ENCODE measurements around the gene CARD19.
A peak's percentile ranks its signal among the peaks of the same experiment; 100 is the strongest.

The CARD19 gene

GRCh38 chr9:93081931-93082330 lies 14.1 kb upstream of the CARD19 start:
- no peaks in the 10 kb centered on the region for H3K27me3 ChIP-seq
- 0 out of 22 replicates have a peak overlapping the region, but pooled peaks of 1 of the 11 experiments have one; percentile 10 for H3K27ac ChIP-seq
- peaks cover 29 to 72% (median 59%) of the 10 kb centered on the region in 11 experiments for H3K36me3 ChIP-seq
- TF ChIP-seq Cebpa-rat (IDR thresholded peaks at IDR 0.05): no peak
- H3K9ac ChIP-seq: no peak overlapping the region
- H3K9me3 ChIP-seq (replicated peaks in 1 of 11): peaks cover 0 to 10% (median 5%) of the 10 kb centered on the region in 11 experiments; a peak in 8 of 22 replicates
- no peak overlapping the region for H3K4me3 ChIP-seq
- peak overlapping the region in 2 of 11 experiments; percentile 6 to 24; a peak in 3 of 22 replicates for H3K4me2 ChIP-seq
- peaks cover 15 to 51% (median 37%) of the 10 kb centered on the region in 10 experiments for H3K4me1 ChIP-seq
- no peaks in the 10 kb centered on the region for H4K20me1 ChIP-seq

GRCh38 chr9:93082841-93083411 lies 13.1 kb upstream of the CARD19 start:
- TF ChIP-seq Cebpa-rat (IDR thresholded peaks at IDR 0.05): no peak
- peaks cover 0 to 10% (median 5%) of the 10 kb centered on the region in 11 experiments; a peak in 8 of 22 replicates for H3K9me3 ChIP-seq (replicated peaks in 1 of 11)
- peak overlapping the region; percentile 3 to 60 (median 37); a peak in 15 of 22 replicates for H3K9ac ChIP-seq
- peaks cover 29 to 70% (median 52%) of the 10 kb centered on the region in 11 experiments for H3K36me3 ChIP-seq
- H3K27ac ChIP-seq: peak overlapping the region; percentile 2 to 69 (median 52); a peak in 19 of 22 replicates
- H3K4me3 ChIP-seq: no peak overlapping the region
- H4K20me1 ChIP-seq: no peaks in the 10 kb centered on the region
- H3K27me3 ChIP-seq: no peaks in the 10 kb centered on the region
- peak overlapping the region; percentile 50 to 70 (median 64) for H3K4me2 ChIP-seq
- peaks cover 25 to 57% (median 38%) of the 10 kb centered on the region in 10 experiments for H3K4me1 ChIP-seq

GRCh38 chr9:93083592-93084470 lies 12.2 kb upstream of the CARD19 start:
- H3K27ac ChIP-seq: peak overlapping the region in 6 of 11 experiments; percentile 13 to 69 (median 34); a peak in 6 of 22 replicates

GRCh38 chr9:93084471-93084881 lies 11.5 kb upstream of the CARD19 start:
- 0 out of 22 replicates have a peak overlapping the region, but pooled peaks of 1 of the 11 experiments have one; percentile 69 for H3K4me2 ChIP-seq
- no peaks in the 10 kb centered on the region for H4K20me1 ChIP-seq
- H3K27me3 ChIP-seq: no peaks in the 10 kb centered on the region
- H3K9ac ChIP-seq: no peak overlapping the region
- H3K36me3 ChIP-seq: peaks cover 28 to 61% (median 42%) of the 10 kb centered on the region in 11 experiments
- peak overlapping the region in 1 of 11 experiments; percentile 67; a peak in 2 of 22 replicates for H3K27ac ChIP-seq
- peaks cover 0 to 20% (median 9%) of the 10 kb centered on the region in 11 experiments; a peak in 13 of 22 replicates for H3K9me3 ChIP-seq (replicated peaks in 1 of 11)
- H3K4me3 ChIP-seq: no peak overlapping the region
- peaks cover 27 to 60% (median 42%) of the 10 kb centered on the region in 10 experiments for H3K4me1 ChIP-seq
- no peak for TF ChIP-seq Cebpa-rat (IDR thresholded peaks at IDR 0.05)

More at GRCh38 chr9:93083592-93084470, 12.2 kb upstream of the CARD19 start:
- Histone ChIP-seq H4K20me1 (no peaks in the 10 kb centered on the region), H3K4me1 (peaks cover 27 to 59% (median 41%) of the 10 kb centered on the region in 10 experiments), H3K9me3 (replicated peaks in 1 of 11) (peaks cover 0 to 13% (median 7%) of the 10 kb centered on the region in 11 experiments; a peak in 9 of 22 replicates), H3K27me3 (no peaks in the 10 kb centered on the region), H3K36me3 (peaks cover 28 to 68% (median 46%) of the 10 kb centered on the region in 11 experiments), H3K4me2 (peak overlapping the region in 9 of 11 experiments; percentile 54 to 70 (median 64); a peak in 17 of 22 replicates), H3K9ac (peak overlapping the region in 6 of 11 experiments; percentile 3 to 60 (median 26); a peak in 3 of 22 replicates), H3K4me3 (no peak overlapping the region)
- no peak for TF ChIP-seq Cebpa-rat (IDR thresholded peaks at IDR 0.05)

GRCh38 chr9:93085676-93086075 lies 10.3 kb upstream of the CARD19 start:
- peaks cover 0 to 32% (median 10%) of the 10 kb centered on the region in 11 experiments; a peak in 19 of 22 replicates for H3K9me3 ChIP-seq (replicated peaks in 1 of 11)
- peaks cover 27 to 62% (median 47%) of the 10 kb centered on the region in 10 experiments for H3K4me1 ChIP-seq
- peaks cover 26 to 52% (median 39%) of the 10 kb centered on the region in 11 experiments for H3K36me3 ChIP-seq
- TF ChIP-seq Cebpa-rat (IDR thresholded peaks at IDR 0.05): no peak
- no peaks in the 10 kb centered on the region for H3K27me3 ChIP-seq
- H3K4me2 ChIP-seq: no peak overlapping the region
- H3K4me3 ChIP-seq: no peak overlapping the region
- H3K9ac ChIP-seq: no peak overlapping the region
- H4K20me1 ChIP-seq: no peaks in the 10 kb centered on the region
- no peak overlapping the region for H3K27ac ChIP-seq

- Histone ChIP-seq H3K27me3 (no peaks in the 10 kb centered on the region), H3K4me2 (peak overlapping the region in 3 of 11 experiments; percentile 14 to 87 (median 26); a peak in 1 of 22 replicates), H4K20me1 (no peaks in the 10 kb centered on the region), H3K9me3 (replicated peaks in 1 of 11) (peaks cover 5 to 41% (median 15%) of the 10 kb centered on the region in 11 experiments; a peak in 21 of 22 replicates), H3K27ac (peak overlapping the region in 3 of 11 experiments; percentile 4 to 42 (median 18); a peak in 2 of 22 replicates), H3K9ac (no peak overlapping the region), H3K4me1 (peaks cover 28 to 68% (median 57%) of the 10 kb centered on the region in 10 experiments), H3K36me3 (peaks cover 21 to 44% (median 34%) of the 10 kb centered on the region in 11 experiments), H3K4me3 (no peak overlapping the region)
- no peak for TF ChIP-seq Cebpa-rat (IDR thresholded peaks at IDR 0.05)
These were observed 9.4 kb upstream of the CARD19 start for GRCh38 chr9:93086447-93087224.

- TF ChIP-seq Cebpa-rat (IDR thresholded peaks at IDR 0.05): no peak
- H3K4me2 ChIP-seq: peak overlapping the region in 7 of 11 experiments; percentile 37 to 89 (median 74); a peak in 14 of 22 replicates
- H3K9me3 ChIP-seq (replicated peaks in 1 of 11): peaks cover 5 to 48% (median 18%) of the 10 kb centered on the region in 11 experiments; a peak in 21 of 22 replicates
- peak overlapping the region in 6 of 11 experiments; percentile 1 to 55 (median 50); a peak in 8 of 22 replicates for H3K27ac ChIP-seq
- no peak overlapping the region for H3K4me3 ChIP-seq
- no peaks in the 10 kb centered on the region for H3K27me3 ChIP-seq
- peaks cover 28 to 75% (median 65%) of the 10 kb centered on the region in 10 experiments for H3K4me1 ChIP-seq
- H3K36me3 ChIP-seq: peaks cover 21 to 41% (median 33%) of the 10 kb centered on the region in 11 experiments
- peak overlapping the region in 3 of 11 experiments; percentile 2 to 35 (median 26); a peak in 2 of 22 replicates for H3K9ac ChIP-seq
- H4K20me1 ChIP-seq: no peaks in the 10 kb centered on the region
These were observed 7.9 kb upstream of the CARD19 start for GRCh38 chr9:93087971-93088655.
